Thyroid gland (tissue), 4 donors: ENCODE results near the gene TRIM16.
"Not testable (repeated sequence)": the region's sequence is repeated elsewhere in the genome, so short reads cannot be mapped to it uniquely, and the experiment has no call there.

Source experiments
- CTCF ChIP-seq, 6 experiments: fragments of 200-600 bp in 3 of 6; fragments of 450-650 bp in 3 of 6; sonication (generic) in 3 of 6; IDR thresholded peaks; one replicate each; pipeline ENCODE4 v1.5.1; 2016 to 2019; ENCODE audit warnings: antibody characterized with exemption in 6 of 6, mild to moderate bottlenecking in 2 of 6, inconsistent platforms in 1 of 6, moderate library complexity in 1 of 6
- POLR2A ChIP-seq, 2 donors: fragments of 450-650 bp; IDR thresholded peaks; one replicate each; pipeline ENCODE4 v1.6.1; 2017; ENCODE audit warnings: antibody characterized with exemption in 2 of 2, mild to moderate bottlenecking in 2 of 2, moderate library complexity in 1 of 2

GRCh38 chr17:15687494-15687893, 3.4 kb upstream of the TRIM16 start:
- not testable (repeated sequence) for TF ChIP-seq CTCF, POLR2A (IDR thresholded peaks at IDR 0.05)
